HepG2 (cell line): ENCODE data around the gene LSR. TPM values are rescaled to one million over a fixed set of nuclear protein-coding genes. Genes with fewer than 3 reads are reported as not detected.

ENCODE experiments used
- GZF1 ChIP-seq: sonication (generic); formaldehyde crosslinking; IDR thresholded peaks from 2 replicates; pipeline ENCODE4 v1.5.1; 2020; ENCODE audit warnings: mild to moderate bottlenecking, missing genetic modification reagents
- ZNF609 ChIP-seq: sonication (generic); formaldehyde crosslinking; IDR thresholded peaks from 2 replicates; pipeline ENCODE4 v1.4.0; 2020; ENCODE audit warnings: mild to moderate bottlenecking, missing genetic modification reagents, borderline replicate concordance
- polyA plus RNA-seq, 8 experiments: library from polyadenylated mRNA; depleted of rRNA in 3 of 8; stranded (reverse) in 7 of 8; unstranded in 1 of 8; fragments of >200 nt; fragmentation: Illumina TruSeq in 4 of 8; extraction: Trizol in 4 of 8; gene quantifications; 2 replicates each; pipeline versions ENCODE4 v1.2.1 to v1.2.3, GENCODE V29; 2011 to 2016; ENCODE audit warnings: low read depth in 4 of 8, missing spikeins in 1 of 8, mixed read lengths in 1 of 8; ENCODE audit not compliant: insufficient read depth in 1 of 8
- total RNA-seq, 5 experiments: library from RNA; depleted of rRNA; stranded (reverse); fragments of >200 nt; fragmentation: Illumina TruSeq; extraction: Trizol; gene quantifications; 2 replicates each; pipeline ENCODE4 v1.2.3, GENCODE V29; 2016; ENCODE audit warnings: low read depth in 1 of 5
- TF ChIP-seq, protein P1 (sequence below): sonication (generic); formaldehyde crosslinking; IDR thresholded peaks from 2 replicates; pipeline ENCODE4 v1.4.0; 2020; ENCODE audit warnings: missing genetic modification reagents

Gene LSR
- total and polyA plus RNA-seq, 2 of the 13 experiments (the other 11 are each of a cell fraction or from before 2014, with no cell fraction given): 29.2 to 79.2 TPM

GRCh38 chr19:35267818-35268535, 19.2 kb downstream of the LSR start (continued):
- TF ChIP-seq, protein P1, sequence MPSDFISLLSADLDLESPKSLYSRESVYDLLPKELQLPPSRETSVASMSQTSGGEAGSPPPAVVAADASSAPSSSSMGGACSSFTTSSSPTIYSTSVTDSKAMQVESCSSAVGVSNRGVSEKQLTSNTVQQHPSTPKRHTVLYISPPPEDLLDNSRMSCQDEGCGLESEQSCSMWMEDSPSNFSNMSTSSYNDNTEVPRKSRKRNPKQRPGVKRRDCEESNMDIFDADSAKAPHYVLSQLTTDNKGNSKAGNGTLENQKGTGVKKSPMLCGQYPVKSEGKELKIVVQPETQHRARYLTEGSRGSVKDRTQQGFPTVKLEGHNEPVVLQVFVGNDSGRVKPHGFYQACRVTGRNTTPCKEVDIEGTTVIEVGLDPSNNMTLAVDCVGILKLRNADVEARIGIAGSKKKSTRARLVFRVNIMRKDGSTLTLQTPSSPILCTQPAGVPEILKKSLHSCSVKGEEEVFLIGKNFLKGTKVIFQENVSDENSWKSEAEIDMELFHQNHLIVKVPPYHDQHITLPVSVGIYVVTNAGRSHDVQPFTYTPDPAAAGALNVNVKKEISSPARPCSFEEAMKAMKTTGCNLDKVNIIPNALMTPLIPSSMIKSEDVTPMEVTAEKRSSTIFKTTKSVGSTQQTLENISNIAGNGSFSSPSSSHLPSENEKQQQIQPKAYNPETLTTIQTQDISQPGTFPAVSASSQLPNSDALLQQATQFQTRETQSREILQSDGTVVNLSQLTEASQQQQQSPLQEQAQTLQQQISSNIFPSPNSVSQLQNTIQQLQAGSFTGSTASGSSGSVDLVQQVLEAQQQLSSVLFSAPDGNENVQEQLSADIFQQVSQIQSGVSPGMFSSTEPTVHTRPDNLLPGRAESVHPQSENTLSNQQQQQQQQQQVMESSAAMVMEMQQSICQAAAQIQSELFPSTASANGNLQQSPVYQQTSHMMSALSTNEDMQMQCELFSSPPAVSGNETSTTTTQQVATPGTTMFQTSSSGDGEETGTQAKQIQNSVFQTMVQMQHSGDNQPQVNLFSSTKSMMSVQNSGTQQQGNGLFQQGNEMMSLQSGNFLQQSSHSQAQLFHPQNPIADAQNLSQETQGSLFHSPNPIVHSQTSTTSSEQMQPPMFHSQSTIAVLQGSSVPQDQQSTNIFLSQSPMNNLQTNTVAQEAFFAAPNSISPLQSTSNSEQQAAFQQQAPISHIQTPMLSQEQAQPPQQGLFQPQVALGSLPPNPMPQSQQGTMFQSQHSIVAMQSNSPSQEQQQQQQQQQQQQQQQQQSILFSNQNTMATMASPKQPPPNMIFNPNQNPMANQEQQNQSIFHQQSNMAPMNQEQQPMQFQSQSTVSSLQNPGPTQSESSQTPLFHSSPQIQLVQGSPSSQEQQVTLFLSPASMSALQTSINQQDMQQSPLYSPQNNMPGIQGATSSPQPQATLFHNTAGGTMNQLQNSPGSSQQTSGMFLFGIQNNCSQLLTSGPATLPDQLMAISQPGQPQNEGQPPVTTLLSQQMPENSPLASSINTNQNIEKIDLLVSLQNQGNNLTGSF (CRISPR knock-in tag): peak; percentile 42; the same call in 1 of the 2 replicates
- no peak for TF ChIP-seq ZNF609
- no peak for TF ChIP-seq GZF1
